K562 (cell line): ENCODE measurements around the gene SULT1A2.
"Not testable (repeated sequence)": the region's sequence is repeated elsewhere in the genome, so short reads cannot be mapped to it uniquely, and the experiment has no call there.

ENCODE experiments used
- ARID4B ChIP-seq: sonication (generic); formaldehyde crosslinking; IDR thresholded peaks from 2 replicates; pipeline ENCODE4 v1.8.0; 2022; ENCODE audit warnings: mild to moderate bottlenecking, missing genetic modification reagents
- CREB3 ChIP-seq: fragments of 450-650 bp; conservative IDR thresholded peaks from 2 replicates; pipeline ENCODE4 v1.6.1; 2016; ENCODE audit warnings: missing genetic modification characterization, low read depth, mild to moderate bottlenecking, missing compliant biosample characterization, moderate library complexity
- CTCF ChIP-seq, 3 experiments: IDR thresholded peaks in 2 of 3; conservative IDR thresholded peaks in 1 of 3; 2 replicates each; pipeline ENCODE4 v1.5.1; 2011 to 2012; ENCODE audit warnings: low read length in 3 of 3, mild to moderate bottlenecking in 3 of 3, control low read depth in 2 of 3, improper control_type of control experiment in 1 of 3, inconsistent platforms in 1 of 3, low read depth in 1 of 3, mixed read lengths in 1 of 3, moderate library complexity in 1 of 3; ENCODE audit not compliant: insufficient read depth in 2 of 3
- E4F1 ChIP-seq: fragments of 250-450 bp; sonication (Bioruptor Pico); IDR thresholded peaks from 2 replicates; pipeline ENCODE4 v1.5.0; 2021; ENCODE audit warnings: mild to moderate bottlenecking, borderline replicate concordance
- FOXK1 ChIP-seq: sonication (generic); formaldehyde crosslinking; IDR thresholded peaks from 2 replicates; pipeline ENCODE4 v1.8.0; 2022; ENCODE audit warnings: missing genetic modification reagents, mild to moderate bottlenecking, borderline replicate concordance
- HMGXB4 ChIP-seq: sonication (generic); formaldehyde crosslinking; IDR thresholded peaks from 2 replicates; pipeline ENCODE4 v1.8.1; 2023; ENCODE audit warnings: mild to moderate bottlenecking, missing genetic modification reagents
- KDM1A ChIP-seq, 2 experiments: fragments of 450-650 bp; IDR thresholded peaks; 2 replicates each; pipeline ENCODE4 v1.6.1; 2016; ENCODE audit warnings: mild to moderate bottlenecking in 2 of 2
- NRF1 ChIP-seq, 2 experiments: fragments of 450-650 bp; IDR thresholded peaks in 1 of 2; conservative IDR thresholded peaks in 1 of 2; 2 replicates each; pipeline ENCODE4 v1.6.1; 2014; ENCODE audit warnings: mild to moderate bottlenecking in 2 of 2
- POLR2AphosphoS5 ChIP-seq: IDR thresholded peaks from 2 replicates; pipeline ENCODE4 v1.6.1; 2011; ENCODE audit warnings: mild to moderate bottlenecking, low read depth, low read length, moderate library complexity; ENCODE audit not compliant: control insufficient read depth, insufficient read depth
- RBBP5 ChIP-seq: fragments of 200-600 bp; sonication (generic); IDR thresholded peaks from 2 replicates; pipeline ENCODE4 v1.6.1; 2012; ENCODE audit warnings: borderline replicate concordance, mild to moderate bottlenecking, low read length, control low read depth, inconsistent platforms; ENCODE audit not compliant: insufficient read depth, poor library complexity, severe bottlenecking
- RBM39 ChIP-seq: fragments of 200-400 bp; formaldehyde crosslinking; optimal IDR thresholded peaks from 2 replicates; pipeline ENCODE3; 2018; ENCODE audit warnings: low read depth, low read length
- STAT6 ChIP-seq: sonication (generic); formaldehyde crosslinking; IDR thresholded peaks from 2 replicates; pipeline ENCODE4 v1.8.1; 2023; ENCODE audit warnings: mild to moderate bottlenecking, missing genetic modification reagents
- USF1 ChIP-seq: sonication (generic); formaldehyde crosslinking; IDR thresholded peaks from 2 replicates; pipeline ENCODE4 v1.9.0; 2022; ENCODE audit warnings: mild to moderate bottlenecking, missing genetic modification reagents
- ZNF717 ChIP-seq: fragments of 250-450 bp; sonication (Bioruptor Pico); IDR thresholded peaks from 2 replicates; pipeline ENCODE4 v1.5.0; 2021

GRCh38 chr16:28637765-28638164, 40.9 kb upstream of the SULT1A2 start, which contains the start of gene NPIPB8:
- not testable (repeated sequence) for TF ChIP-seq POLR2AphosphoS5; HMGXB4; E4F1; ZNF717 (CRISPR knock-in tag); STAT6 (CRISPR knock-in tag); FOXK1 (CRISPR knock-in tag); KDM1A (IDR thresholded peaks at IDR 0.05); ARID4B (CRISPR knock-in tag); NRF1 (conservative IDR thresholded peaks at IDR 0.05 in 1 of 2, IDR thresholded peaks at IDR 0.05 in 1 of 2); CTCF (IDR thresholded peaks at IDR 0.05 in 2 of 3, conservative IDR thresholded peaks at IDR 0.05 in 1 of 3; ENCODE audit: insufficient read depth in 2 of 3, low read depth in 1 of 3, low read length in 3 of 3); CREB3 (tag); RBM39; RBBP5; USF1 (CRISPR knock-in tag)
